SHP77 treated with DMSO at 0.1 percent for 48 hours (cell line): ENCODE measurements around the gene IP6K3.

Experiments
- DNase-seq: peaks from one replicate; lab custom pipeline; 2025; lab: John Stamatoyannopoulos, UW

The IP6K3 gene

DNA sequence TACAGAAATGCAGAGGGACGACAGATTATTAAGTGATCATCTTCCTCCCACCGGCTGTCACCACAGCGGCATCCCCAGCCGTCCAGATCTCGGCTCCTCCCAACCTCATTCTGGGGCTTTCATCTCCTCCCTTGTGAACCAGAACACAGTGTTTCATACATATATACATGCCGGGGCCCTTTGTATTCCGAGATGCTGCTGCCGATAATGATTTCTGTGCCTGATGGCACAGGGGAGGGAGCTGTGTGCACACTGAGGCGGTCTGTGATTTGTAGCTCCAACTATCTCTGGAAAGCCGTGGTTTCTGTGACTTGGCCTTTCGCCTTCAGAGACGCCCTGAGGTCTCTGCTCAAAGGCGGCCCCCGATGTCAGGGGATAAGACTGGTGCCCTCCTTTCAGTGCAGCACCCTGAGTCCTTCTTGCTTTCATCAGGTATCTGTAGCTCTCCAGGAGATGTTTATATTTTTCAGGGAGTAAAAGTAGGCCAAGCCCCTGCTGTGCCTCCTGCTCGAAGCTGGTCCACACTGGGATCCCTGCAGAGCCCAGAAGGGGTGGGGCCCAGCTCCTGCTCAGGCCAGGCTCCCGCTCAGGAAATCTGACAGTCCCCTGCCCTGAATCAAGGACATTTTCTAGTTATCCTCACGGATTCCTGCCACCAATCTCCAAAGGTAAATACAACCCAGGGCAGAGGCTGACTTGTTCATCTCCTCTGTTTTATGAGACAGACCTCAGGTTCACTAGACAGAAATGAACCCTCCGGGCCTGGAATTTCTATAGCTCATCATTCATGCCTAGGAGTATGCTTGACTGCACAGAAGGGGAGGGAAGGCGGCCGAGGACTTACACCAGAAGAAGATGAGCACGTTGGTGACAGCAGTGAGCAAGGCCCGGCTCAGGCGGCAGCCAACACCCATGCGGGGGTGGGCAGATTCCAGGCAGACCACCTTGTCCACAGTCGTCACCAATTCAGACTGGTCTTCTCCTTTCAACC is 31.0 kb upstream of the IP6K3 start:
- DNase-seq: no peak

DNA sequence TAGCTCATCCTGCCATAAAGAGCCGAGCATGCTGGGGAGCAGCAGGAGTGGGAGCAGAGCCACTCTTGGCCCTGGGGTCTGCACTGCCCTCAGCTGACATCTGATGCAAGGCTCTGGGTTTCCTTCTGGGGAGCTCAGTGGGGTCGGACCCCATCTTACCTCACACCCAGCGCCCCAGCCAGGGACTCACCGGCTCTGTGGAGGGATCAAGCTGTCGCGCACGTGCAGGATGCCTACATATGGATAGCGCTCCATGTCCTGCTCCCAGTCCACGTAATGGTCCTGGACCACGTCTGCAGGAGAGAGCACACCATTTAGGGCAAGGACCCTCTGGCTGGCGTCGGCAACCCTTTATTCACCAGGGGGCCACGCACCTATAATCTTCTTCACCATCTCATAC is 30.1 kb upstream of the IP6K3 start:
- no peak for DNase-seq

DNA sequence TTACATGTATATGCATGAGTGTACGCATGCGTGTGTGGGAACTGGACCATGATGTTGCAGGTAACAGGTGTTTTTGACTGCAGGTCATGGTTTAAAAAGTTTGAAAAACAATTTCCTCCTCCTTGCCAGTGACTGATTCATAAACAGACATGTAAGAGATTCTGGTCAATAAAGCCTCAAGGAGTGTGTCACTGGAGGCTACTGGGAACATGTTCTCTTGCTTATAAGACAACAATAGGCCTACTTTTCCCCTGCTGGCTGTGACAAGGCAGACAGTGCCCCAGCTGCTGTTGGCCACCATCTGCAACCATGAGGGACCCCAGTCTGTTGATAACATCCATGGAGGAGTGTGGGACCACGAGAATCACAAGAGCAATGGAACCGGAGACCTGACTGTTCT is 29.5 kb upstream of the IP6K3 start:
- no peak for DNase-seq

DNA sequence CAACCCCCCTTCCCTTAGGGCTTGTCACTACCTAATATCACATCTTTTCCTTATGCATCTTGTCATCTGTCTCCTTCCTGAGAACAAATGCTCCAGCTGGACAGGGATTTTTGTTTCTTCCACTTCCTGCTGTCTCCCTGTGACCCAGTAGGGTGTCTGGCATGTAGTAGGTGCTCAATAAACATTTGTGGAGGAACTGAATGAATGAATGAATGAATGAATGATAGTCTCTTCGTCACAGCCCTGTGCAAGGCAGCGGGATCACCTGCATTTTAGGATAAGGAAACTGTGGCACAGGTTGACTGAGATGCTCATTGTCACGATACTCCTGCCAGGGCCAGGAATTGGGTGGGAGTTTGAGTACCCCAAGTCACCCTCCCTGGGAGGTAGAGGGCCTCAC is 28.1 kb upstream of the IP6K3 start:
- DNase-seq: no peak

DNA sequence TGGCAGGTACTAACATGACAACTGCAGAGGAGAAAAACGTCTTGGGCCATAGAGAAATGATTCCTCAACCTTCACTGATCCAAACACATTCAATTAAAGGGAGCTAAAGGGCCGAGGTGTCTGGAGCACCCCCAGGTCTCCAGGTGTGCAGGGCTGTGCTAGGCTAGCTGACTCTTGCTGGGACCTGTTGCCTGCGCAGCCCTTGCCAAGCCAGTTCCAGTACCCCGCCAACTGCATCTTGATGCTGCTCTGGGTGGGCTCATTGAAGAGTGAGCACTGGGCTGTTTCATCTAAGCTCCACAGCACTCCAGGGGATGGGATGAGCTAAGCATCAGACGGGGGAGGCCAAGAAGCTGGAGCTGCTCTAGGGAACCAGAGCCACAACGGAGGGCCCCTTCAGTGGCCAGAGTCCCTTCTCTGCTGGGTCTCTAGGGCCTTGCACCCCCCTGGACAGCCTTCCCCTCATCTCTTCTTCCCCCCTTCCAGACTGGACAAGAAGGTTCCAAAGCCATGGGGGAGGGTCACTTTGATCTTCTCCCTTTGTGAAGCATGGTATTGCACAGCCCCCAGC is 26.3 kb upstream of the IP6K3 start:
- DNase-seq: no peak

DNA sequence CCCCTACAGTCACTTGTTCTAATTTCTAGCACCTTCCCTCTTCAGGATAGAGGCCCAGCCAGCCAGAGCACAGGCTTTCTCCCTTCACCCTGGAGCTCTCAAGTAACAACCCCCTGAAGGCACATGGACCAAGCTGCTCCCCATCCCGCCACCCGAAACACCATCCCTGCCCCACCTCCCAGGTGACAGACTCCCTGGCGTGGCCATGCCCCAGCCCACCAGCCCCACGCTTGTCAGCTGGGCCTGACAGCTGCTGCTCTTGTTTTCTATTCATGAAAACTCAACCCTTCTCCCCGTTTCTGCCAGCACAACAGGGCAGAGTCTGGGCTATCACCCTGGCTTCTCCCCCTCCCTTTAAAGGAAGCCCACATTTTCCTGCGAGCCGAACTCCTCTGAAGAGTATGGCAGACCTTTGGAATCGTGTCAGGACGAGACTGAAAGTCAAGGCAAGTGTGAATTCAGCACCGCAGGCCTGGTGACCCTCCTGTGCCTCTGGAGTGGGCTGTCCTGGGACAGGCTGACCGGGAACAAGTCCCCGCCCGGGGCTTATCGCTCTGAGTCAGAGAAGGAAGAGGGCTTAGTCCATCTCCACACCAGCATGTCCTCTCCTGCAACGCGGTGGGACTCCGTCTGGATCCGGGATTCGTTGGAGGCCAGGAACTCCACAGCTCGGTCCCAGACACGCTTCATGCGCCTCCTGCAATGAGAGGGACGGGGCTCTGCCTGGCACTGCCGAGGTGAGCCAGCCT is 25.6 kb upstream of the IP6K3 start:
- no peak for DNase-seq

DNA sequence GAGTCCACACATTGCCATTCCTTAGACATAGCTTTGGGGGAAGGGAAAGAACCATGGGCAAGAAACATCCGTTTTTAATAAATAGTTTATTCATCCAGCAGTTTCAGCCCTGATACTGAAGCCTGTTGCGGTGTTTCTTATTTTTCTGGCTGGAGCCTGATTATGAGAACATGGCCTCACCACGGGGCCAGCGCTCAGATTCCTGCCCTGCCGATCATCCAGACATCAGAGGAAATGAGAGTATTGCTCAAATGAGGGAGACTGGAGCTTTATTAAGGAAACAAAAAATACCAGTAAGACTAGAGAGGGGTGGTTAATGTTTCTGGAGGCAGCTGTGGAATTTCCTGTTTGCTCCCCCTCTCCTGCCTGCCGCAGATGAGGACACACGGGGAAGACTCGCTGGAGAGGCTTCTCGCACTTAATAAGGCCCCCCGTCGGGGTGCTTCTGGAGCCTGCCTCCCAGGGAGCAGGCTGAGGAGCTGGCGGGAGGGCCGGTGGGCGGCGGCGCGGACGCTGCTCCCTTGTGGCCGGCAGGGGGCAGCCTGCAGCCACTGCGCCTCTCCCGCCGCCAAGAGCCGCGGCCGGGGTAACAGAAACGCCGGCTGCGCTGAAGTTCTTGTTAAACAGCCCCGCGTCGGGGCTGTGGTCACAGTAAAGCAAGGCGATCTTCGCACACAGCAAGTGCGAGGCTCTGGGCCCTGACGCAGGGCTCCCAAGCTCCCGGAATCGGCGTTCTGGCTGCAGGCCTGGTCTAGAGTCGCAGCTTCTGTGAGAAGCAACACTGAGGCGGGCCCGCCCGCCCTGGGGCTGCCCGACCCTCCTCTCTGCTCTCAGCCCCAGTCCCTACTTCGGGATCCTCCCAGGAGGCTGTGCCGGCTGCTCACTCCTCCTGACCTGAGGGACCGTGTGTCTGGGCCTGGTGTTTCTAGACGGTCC is 24.7 kb upstream of the IP6K3 start:
- peak; percentile 51 for DNase-seq

DNA sequence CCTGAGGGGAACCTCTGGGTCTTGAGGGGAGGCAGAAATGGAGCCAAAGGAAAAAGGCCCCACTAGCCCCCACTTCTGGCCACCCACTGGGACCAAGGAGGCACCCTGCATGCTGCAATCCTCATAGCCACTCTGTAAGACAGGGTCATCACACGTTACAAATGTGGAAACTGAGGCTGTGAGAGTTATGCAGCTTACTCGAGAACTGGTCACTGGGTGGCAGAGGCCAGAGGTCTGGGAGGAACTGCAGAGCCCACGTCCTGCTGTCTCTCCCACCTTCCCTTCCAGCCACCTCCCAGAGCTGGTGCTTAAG is 24.1 kb upstream of the IP6K3 start:
- DNase-seq: no peak

DNA sequence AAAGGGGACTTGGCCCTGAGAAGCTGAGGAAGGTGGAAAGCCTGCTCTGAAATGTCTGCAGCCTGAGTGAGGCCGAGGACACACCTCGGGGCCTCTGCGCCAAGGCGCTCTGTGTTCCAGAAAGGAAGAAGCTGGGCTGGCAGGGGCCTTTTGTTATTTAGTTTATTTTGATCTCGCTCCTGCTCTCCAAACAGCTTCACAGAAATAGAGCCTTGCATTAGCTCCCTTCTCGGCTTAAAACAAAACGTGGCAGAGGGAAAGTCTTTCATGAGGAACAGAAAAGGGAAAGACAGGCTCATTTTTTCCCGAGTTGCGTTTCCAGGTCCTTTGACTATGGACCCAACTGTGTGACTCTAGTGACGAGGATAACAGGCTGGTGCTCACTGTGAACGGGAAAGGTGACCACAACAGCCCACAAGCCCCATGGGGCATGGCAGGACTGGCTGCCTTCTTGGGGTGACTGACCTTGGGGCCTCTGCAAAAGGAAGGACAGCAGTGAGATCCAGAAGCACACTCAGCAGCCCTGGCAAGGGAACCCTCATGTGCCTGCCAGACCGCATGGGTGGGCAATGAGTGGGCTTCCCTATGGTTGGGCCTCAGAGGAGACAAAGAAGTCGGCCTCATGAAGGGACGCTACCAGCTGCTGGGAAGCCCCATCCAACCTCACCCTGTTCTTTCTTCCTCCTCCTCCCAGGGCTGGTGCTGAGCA is 23.6 kb upstream of the IP6K3 start:
- no peak for DNase-seq

DNA sequence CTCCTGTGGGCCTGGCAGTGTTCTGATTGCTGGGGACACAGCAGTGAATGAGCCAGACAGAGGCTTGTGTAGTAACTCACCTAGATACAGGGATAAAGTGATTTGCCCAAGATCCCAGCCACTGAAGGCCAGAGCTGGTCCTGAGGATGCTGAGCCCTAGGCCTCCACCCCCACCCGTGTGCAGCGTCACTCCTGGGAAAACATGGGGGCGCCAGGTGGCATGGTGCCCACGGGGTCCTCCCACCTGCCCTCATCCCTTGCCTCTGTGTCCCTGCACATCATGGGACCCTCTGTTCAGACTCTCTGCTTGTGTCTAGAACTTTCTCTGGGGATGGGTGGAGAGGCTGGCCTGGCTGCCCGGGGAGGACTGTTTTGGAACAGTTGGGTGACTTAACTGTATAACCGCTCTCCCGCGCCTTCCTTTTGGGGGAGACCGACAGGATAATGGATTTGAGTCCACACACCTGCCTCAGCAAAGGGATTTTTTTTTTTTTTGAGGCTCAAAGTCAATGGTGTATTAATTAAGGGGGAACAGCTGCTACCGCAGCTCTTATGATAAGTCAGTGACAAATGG is 22.6 kb upstream of the IP6K3 start:
- no peak for DNase-seq

DNA sequence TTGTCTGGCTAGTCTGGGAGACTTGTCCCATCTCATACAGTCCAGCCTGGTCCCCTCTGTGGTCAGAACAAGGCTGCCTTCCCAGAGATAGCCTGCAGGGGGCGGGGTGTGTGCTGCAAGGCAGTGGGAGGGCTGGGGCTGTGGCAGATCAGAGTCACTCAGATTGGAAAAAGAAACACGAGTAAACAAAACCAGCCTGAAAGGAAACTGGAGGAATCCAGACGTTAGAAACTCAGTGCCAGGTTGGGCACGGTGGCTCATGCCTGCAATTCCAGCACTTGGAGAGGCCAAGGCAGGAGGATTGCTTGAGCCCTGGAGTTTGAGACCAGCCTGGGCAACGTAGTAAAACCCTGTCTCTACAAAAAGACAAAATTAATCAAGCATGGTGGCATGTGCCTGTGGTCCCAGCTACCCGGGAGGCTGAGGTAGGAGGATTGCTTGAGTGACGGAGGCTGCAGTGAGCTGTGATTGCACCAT is 22.0 kb upstream of the IP6K3 start:
- peak; percentile 44 for DNase-seq

DNA sequence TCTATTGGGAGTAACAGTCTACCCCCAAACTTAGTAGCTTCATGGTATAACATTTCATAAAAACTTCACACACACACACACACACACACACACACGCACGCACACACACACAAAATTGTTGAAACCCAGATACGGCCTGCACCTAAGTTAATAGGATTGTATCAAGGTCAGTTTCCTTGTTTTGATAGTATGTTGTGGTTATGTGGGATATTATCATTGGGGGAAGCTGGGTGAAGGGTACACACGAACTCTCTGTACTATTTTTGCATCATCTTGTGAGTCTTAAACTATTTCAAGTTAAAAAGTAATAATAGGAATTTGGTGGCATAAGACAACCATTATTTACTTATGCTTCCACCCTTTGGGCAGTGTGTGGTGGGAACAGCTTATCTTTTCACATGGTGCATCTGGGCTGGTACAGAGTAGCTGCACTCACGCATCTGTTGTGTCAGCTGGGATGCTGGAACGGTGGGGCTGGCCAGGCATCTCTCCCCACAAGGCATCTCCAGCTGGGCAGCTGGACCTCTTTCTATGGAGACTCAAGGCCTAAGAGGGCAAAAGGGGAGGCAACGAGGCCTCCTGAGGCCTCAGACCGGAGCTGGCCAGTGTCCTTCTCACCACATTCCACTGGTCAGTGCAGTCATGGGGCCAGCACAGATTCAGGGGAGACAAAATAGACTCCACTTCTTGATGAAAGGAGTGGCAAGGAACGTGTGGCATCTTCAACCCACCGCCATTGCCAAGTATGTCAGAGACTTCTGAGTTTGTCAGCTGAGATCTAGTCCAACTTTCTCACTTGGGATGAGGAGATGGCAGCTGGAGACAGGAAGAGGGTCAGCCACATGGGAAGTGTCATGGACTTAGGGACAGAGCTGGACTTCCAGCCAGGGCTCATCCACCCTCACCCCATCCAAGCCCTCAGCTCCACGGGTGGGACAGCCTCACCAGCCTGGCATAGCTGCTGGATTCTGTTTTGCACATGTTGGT is 20.5 kb upstream of the IP6K3 start:
- DNase-seq: no peak

DNA sequence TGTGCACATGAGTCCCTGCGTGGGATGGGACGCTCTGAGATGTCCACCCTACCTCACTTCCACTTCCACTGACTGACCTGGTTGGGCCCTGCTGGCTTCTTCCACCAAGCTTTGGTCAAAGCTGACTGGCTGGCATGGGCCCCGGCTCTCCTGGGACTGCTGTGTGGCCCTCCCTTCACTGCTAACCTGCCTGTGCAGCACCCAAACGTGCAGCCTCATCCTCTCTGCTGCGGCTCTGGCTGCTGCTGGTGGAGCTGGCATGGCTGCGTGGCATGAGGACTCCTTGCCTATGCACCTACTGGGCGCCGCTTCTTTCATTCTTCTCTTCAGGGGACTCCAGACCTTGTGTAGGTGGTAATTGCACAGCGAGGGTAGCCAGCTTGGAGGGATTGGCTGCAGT is 18.7 kb upstream of the IP6K3 start:
- DNase-seq: no peak

DNA sequence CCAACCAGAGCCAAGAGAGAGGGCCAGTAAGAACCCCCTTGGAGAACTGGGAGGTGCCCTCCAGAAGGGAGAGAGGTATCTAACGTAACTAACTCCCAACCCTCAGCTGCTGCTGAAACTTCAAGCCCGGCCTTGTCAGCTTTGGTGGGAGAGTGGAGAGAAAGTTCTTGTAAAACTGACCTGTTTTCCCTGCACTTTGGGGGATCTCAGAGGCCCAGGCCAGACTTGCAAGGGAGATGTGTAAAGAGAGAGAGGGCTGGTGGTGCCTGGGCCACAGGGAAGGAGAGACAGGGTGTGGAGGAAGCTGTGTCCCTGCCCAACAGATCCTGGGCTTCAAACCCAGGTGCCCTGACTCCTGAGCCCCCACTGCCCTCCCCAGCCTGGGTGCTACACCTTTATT is 17.3 kb upstream of the IP6K3 start:
- no peak for DNase-seq

DNA sequence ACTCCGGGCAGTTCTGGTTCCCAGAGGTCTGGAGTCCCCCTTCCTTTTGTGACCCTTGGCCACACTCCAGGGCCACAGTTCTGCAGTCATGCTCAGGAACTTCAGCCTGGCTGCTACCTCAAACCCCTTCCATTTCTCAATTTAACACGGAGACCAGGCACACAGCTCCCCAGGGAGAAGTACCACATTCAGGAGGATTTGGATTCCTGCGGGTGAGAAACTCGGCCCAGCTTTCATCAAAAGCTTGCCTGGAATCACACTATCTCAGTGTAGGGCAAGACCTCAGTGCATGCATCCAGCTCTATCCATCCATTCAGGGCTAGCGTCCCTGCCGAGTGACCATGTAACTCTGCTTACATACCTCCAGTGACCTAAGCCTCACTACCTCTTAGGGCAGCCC is 16.8 kb upstream of the IP6K3 start:
- DNase-seq: no peak

DNA sequence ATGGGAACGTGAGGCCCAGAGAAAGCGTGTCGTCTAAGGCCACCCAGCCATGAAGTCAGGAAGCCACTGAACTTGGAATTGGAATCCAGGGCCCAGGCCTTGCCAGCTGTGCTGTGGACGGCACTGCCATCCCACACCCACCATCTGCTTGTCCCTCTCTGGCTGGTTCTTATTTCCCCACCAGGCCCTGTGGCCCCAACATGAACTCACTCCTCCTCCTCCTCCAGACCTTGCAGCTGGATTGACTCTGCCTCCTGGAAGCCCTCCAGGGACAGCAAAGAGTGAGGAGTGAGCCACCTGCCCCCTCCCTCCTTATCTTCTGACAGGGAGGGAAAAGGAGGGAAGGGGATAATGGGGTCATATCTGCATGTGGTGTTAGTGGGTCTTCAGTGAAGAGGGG is 16.0 kb upstream of the IP6K3 start:
- no peak for DNase-seq

DNA sequence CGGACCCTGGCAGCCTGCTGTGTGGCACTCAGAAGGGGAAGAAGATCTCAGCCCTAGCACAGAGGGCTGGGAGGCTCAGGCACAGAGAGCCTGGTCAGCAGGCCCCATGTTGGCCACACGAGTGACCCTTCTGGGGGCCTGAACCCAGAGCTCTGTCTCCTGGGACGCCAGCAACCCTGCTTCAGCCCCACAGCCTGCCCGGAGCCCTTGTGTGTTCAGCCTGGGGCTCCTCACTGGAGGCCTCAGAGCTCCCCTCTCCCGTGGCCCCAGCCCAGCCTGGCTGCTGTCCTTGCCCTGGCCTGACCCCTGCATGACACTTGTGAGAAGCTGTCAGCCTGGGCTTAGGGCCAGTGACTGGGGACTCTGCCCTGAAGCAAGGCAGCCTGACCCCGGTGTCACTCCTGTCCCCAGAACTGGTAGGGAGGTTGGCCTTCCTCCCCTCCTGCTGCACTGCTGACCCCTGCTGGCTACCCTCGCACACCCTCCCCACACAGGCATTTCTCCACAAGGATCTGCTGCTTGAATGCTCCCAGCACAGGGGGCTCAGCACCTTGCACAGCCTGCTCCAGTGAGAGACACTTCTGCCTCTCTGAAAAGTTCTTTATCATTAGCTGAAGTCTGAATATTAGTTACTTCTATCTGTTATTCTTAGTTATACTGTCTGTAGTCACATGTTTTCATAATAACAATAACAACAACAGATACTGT is 15.4 kb upstream of the IP6K3 start:
- DNase-seq: peak; percentile 26

DNA sequence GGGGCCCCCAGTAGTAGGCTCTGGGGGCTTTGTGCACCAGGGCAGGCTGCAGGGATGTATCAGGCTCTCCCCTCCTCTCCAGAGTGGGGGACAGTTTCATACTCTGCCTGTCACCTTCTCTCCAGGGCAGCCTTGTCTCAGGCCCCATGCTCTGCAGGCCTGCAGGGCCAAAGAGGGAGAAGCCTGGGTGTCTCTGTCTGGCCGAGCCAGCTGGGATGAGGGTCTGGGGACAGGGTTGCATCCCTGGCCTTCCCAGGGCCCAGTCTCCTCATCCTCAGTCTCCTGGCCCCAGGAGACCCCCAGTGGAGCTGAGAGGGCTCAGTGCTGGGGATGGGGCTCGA is 14.8 kb upstream of the IP6K3 start:
- DNase-seq: no peak
